ENCODE data around the gene CAPNS1. TPM values are rescaled to one million over a fixed set of nuclear protein-coding genes. Genes with fewer than 3 reads are reported as not detected.

The CAPNS1 gene
- total RNA-seq = 100 to 1,000 TPM; 547 to 569 TPM

DNA sequence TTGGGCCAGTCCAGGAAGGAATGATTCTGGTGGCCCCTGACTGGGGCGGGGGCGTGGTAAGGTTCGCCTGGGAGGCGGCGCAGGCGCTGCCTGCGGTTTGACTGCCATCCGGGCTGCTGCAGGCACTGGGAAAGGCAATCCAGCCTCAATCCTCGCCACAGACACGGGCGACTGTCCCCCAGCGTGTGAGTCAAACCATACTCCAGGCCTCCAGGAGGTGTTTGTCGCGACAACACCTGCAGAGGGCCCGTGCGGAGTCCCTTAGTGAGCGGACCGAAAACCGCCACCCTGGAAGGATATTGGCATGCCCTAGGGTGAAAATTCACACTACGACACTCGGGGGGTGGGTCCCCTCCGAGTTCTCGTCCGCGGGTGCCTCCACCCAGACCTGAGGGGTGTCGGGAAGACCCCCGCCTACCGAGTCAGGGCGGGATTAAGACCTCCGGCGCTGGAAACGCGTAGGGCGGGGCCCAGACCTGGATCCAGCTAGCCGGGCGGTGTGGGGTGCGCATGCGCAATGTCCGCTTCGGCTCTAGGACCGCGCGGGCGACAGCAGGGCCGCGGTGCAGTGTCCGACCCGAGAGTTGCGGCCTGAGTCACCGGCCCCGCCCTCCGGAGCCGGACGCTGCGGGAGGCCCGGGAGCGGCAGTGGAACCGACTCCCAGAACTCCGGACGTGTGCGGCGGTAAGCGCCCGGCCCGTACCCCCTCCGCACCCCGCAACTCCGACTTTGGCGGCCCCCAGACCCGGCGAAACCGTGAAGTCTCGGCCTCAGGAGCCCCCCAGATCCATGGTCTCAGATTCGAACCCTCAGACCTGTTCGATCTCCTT, at the start of gene CAPNS1:
TSS of gene CAPNS1 (plus strand) at position 594 of the 831 bp plus-strand sequence. CDS start 946 bp downstream, outside the sequence.
- peak; percentile 79 for ATAC-seq

DNA sequence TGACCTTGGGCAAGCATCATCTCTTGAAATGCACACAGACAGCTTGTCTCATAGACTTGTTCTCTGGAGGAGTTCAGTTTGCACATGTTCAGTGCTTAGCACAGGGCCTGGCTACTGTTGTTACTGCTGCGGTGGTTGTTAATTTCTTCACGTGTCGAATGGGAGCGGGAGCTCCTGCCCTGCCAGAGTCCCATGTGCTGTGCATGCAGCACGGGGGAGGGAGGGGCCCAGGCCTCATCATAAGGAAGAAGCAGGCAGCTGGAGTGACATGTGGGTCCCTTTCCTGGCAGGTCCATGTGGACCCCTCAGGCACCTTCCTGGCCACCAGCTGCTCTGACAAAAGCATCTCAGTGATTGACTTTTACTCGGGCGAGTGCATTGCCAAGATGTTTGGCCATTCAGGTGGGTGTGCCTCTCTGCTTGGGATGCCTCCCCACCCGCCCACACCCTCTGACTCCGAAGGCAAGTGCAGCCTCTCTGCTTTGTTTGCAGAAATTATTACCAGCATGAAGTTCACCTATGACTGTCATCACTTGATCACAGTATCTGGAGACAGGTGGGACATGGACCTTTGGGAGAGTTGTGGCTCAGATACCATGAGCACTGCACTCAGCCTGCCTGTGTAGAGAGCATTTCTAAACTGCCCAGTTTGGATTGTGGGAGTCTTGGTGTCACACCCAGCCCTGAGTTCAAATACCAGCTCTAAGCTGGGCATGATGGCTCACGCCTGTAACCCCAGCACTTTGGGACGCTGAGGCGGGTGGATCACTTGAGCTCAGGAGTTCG, 48.8 kb upstream of the CAPNS1 start:
- Mint-ChIP-seq H3K4me1 (ENCODE audit: low read depth) (peaks cover 17% of the 10 kb centered on the region), H3K27ac (peak overlapping the region; percentile 5), H3K27me3 (ENCODE audit: low read depth) (no peaks in the 10 kb centered on the region), H3K4me3 (no peak overlapping the region), H3K36me3 (ENCODE audit: low read depth) (peaks cover 59% of the 10 kb centered on the region), H3K9me3 (ENCODE audit: insufficient read depth) (no peaks in the 10 kb centered on the region)
- DNase-seq = no peak
- ChIA-PET CTCF (no interaction called here), POLR2A (interaction anchor here (1.4 kb wide), 1 partner anchor 15 kb away, joined by 3 read pairs; no protein-coding TSS in a partner anchor)
- ATAC-seq = no peak

More for the DNA sequence above, at the start of gene CAPNS1:
- POLR2A ChIA-PET = interaction anchor here (0.6 to 1.7 kb wide), 6 partner anchors 9 to 209 kb away, joined by 3 to 9 read pairs (median 4); partner anchors contain the start of genes ALKBH6, POLR2I and TBCB
- peak; percentile 95 for DNase-seq
- peaks cover 32% of the 10 kb centered on the region for H3K4me1 Mint-ChIP-seq (ENCODE audit: low read depth)
- H3K4me3 Mint-ChIP-seq = peak within 1 kb of the TSS; percentile 96
- H3K27ac Mint-ChIP-seq = peak within 1 kb of the TSS; percentile 98
- CTCF ChIA-PET = interaction anchor here (1.0 to 1.6 kb wide), 3 partner anchors 12 to 30 kb away, joined by 3 to 9 read pairs (median 4); no protein-coding TSS in a partner anchor
- H3K9me3 Mint-ChIP-seq (ENCODE audit: insufficient read depth) = no peaks in the 10 kb centered on the region
- H3K27me3 Mint-ChIP-seq (ENCODE audit: low read depth) = peaks cover 4% of the 10 kb centered on the region
- peaks cover 28% of the 10 kb centered on the region for H3K36me3 Mint-ChIP-seq (ENCODE audit: low read depth)

DNA sequence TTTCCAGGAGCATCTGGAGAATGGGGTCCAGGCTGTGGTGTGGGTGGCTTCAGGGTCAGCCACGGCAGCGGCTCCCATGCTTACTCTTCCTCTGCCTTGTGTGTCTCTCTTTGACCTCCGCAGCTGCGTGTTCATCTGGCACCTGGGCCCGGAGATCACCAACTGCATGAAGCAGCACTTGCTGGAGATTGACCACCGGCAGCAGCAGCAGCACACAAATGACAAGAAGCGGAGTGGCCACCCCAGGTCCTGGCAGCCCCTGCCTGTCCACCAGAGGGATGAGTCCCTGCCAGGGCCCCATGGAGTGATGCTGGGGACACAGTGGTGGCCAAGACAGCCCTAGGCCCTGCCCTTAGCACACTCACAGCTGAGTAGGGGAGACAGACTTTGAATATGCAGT, 47.3 kb upstream of the CAPNS1 start:
- no peak for DNase-seq
- ChIA-PET POLR2A (interaction anchor here (0.6 kb wide), 1 partner anchor 1622 kb away, joined by 3 read pairs; no protein-coding TSS in a partner anchor), CTCF (no interaction called here)
- ATAC-seq = no peak
- Mint-ChIP-seq H3K27ac (peak overlapping the region; percentile 63), H3K4me1 (ENCODE audit: low read depth) (peaks cover 17% of the 10 kb centered on the region), H3K4me3 (no peak overlapping the region), H3K27me3 (ENCODE audit: low read depth) (no peaks in the 10 kb centered on the region), H3K9me3 (ENCODE audit: insufficient read depth) (no peaks in the 10 kb centered on the region), H3K36me3 (ENCODE audit: low read depth) (peaks cover 60% of the 10 kb centered on the region)

DNA sequence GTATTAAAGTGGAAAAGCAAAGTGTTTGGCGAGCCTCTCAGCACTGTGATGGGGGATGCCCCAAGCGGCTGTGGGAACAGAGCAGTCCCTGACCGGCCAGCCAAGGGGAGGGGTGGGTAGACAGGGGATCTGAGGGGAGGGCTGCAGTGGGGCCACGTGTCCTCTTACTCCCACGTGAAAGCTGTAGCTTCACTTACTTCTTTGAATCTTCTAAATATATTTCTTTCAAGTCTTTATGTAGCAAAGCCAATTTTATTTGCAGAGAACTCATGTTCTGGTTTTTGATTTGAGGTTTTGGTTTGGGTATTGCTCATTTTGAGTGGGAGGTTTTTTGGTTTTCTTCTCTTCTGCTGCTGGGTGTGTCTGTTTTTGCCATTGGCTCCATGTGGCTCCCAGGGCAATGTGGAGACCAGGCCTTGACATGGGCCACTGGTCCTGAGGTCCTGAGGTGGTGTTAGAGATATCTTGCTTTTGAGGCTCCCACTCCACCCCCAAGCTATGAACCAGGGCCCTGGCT, 46.7 kb upstream of the CAPNS1 start:
- H3K36me3 Mint-ChIP-seq (ENCODE audit: low read depth) = peaks cover 55% of the 10 kb centered on the region
- H3K9me3 Mint-ChIP-seq (ENCODE audit: insufficient read depth) = no peaks in the 10 kb centered on the region
- CTCF ChIA-PET = no interaction called here
- DNase-seq = no peak
- H3K4me1 Mint-ChIP-seq (ENCODE audit: low read depth) = peaks cover 17% of the 10 kb centered on the region
- H3K27me3 Mint-ChIP-seq (ENCODE audit: low read depth) = no peaks in the 10 kb centered on the region
- POLR2A ChIA-PET = no interaction called here
- no peak for ATAC-seq
- H3K4me3 Mint-ChIP-seq = no peak overlapping the region
- H3K27ac Mint-ChIP-seq = peak overlapping the region; percentile 63

DNA sequence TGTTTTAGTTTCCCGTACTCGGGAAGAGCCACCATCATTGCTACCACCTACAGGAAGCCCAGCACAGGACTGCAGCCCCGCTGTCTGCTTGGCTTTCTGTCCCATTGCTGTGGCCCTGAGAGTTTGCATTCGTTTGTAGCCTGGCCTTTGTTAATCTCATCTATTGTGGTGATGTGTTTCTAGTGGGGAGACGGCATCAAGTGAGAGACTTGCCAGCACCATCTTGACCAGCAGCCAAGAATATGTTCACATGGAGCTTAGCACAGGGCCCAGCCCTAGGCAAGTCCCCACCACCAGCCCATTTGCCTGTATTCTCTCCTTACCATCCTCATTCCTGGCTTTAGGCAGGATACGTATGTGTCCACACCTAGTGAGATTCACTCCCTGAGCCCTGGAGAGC, 46.2 kb upstream of the CAPNS1 start:
- H3K9me3 Mint-ChIP-seq (ENCODE audit: insufficient read depth) = no peaks in the 10 kb centered on the region
- no peak overlapping the region for H3K4me3 Mint-ChIP-seq
- DNase-seq = no peak
- peak overlapping the region; percentile 63 for H3K27ac Mint-ChIP-seq
- no peak for ATAC-seq
- POLR2A ChIA-PET = no interaction called here
- CTCF ChIA-PET = no interaction called here
- no peaks in the 10 kb centered on the region for H3K27me3 Mint-ChIP-seq (ENCODE audit: low read depth)
- peaks cover 55% of the 10 kb centered on the region for H3K36me3 Mint-ChIP-seq (ENCODE audit: low read depth)
- H3K4me1 Mint-ChIP-seq (ENCODE audit: low read depth) = peaks cover 17% of the 10 kb centered on the region

DNA sequence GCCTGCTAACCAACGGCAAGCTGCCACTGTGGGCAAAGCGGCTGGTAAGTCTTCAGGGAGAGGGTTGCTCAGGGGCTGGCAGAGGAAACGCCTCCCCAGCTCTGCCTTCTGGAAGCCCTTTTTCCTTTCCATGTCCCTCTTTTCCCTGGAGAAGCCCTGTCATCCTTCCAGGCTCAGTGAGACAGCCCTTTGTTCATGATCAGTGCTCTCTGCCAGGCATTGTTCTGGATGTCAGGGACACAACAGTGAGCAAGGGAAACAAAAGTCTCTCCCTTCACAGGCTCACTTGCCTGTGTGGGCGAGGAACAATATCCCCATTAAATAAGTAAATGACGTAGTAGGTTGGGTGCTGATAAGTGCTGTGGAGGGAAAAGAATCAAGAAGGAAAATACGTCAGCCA, 42.8 kb upstream of the CAPNS1 start:
- no peak for ATAC-seq
- CTCF ChIA-PET = no interaction called here
- H3K27me3 Mint-ChIP-seq (ENCODE audit: low read depth) = no peaks in the 10 kb centered on the region
- H3K9me3 Mint-ChIP-seq (ENCODE audit: insufficient read depth) = no peaks in the 10 kb centered on the region
- no peak overlapping the region for H3K4me3 Mint-ChIP-seq
- POLR2A ChIA-PET = no interaction called here
- peaks cover 17% of the 10 kb centered on the region for H3K4me1 Mint-ChIP-seq (ENCODE audit: low read depth)
- no peak for DNase-seq
- H3K36me3 Mint-ChIP-seq (ENCODE audit: low read depth) = peaks cover 43% of the 10 kb centered on the region
- no peak overlapping the region for H3K27ac Mint-ChIP-seq

DNA sequence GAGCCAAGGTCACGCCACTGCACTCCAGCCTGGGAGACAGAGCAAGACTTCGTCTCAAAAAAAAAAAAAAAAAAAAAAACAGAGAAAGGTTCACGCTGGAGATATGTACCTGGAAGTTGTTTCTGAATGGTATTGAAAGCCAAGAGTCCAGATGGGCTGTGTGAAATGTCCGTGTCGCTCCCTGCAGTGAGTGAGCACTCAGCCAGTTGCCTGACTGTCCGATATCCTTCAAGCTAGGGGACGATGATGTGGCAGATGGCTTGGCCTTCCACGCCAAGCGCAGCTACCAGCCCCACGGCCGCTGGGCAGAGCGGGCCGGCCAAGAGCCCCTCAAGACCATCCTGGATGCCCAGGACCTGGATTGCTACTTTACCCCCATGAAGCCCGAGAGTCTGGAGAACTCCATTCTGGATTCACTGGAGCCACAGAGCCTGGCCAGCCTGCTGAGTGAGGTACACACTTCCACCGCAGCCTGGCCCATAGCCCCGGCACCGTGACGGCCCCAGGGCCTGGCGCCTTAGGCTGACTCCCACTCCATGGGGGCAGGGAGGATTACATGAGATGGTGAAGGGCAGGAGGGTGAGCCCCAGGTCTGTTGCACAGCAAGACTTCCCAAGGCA, 40.6 kb upstream of the CAPNS1 start:
- Mint-ChIP-seq H3K4me1 (ENCODE audit: low read depth) (no peaks in the 10 kb centered on the region), H3K27ac (no peak overlapping the region), H3K27me3 (ENCODE audit: low read depth) (no peaks in the 10 kb centered on the region), H3K9me3 (ENCODE audit: insufficient read depth) (no peaks in the 10 kb centered on the region), H3K4me3 (no peak overlapping the region), H3K36me3 (ENCODE audit: low read depth) (peaks cover 44% of the 10 kb centered on the region)
- ChIA-PET POLR2A (interaction anchor here (0.6 kb wide), 1 partner anchor 10 kb away, joined by 4 read pairs; no protein-coding TSS in a partner anchor), CTCF (no interaction called here)
- DNase-seq (no peak), ATAC-seq (no peak)

DNA sequence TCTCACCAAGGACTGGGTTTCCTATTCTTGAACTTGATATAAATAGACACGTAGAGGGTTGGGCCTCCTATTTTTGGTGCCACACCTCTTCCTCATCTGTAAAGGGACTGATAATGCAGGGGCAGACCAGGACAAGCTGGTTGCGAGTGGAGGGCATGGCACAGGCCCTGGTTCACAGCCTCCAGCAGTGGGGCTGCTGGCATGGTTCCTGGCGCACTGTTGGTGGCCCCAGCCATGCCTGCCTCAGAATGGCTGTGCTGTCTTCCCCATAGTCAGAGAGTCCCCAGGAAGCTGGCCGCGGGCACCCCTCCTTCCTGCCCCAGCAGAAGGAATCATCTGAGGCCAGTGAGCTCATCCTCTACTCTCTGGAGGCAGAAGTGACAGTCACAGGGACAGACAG, 39.4 kb upstream of the CAPNS1 start:
- CTCF ChIA-PET = no interaction called here
- Mint-ChIP-seq H3K4me1 (ENCODE audit: low read depth) (no peaks in the 10 kb centered on the region), H3K27me3 (ENCODE audit: low read depth) (no peaks in the 10 kb centered on the region), H3K27ac (no peak overlapping the region), H3K36me3 (ENCODE audit: low read depth) (peaks cover 38% of the 10 kb centered on the region), H3K9me3 (ENCODE audit: insufficient read depth) (no peaks in the 10 kb centered on the region), H3K4me3 (no peak overlapping the region)
- DNase-seq (no peak), ATAC-seq (no peak)
- POLR2A ChIA-PET = no interaction called here

DNA sequence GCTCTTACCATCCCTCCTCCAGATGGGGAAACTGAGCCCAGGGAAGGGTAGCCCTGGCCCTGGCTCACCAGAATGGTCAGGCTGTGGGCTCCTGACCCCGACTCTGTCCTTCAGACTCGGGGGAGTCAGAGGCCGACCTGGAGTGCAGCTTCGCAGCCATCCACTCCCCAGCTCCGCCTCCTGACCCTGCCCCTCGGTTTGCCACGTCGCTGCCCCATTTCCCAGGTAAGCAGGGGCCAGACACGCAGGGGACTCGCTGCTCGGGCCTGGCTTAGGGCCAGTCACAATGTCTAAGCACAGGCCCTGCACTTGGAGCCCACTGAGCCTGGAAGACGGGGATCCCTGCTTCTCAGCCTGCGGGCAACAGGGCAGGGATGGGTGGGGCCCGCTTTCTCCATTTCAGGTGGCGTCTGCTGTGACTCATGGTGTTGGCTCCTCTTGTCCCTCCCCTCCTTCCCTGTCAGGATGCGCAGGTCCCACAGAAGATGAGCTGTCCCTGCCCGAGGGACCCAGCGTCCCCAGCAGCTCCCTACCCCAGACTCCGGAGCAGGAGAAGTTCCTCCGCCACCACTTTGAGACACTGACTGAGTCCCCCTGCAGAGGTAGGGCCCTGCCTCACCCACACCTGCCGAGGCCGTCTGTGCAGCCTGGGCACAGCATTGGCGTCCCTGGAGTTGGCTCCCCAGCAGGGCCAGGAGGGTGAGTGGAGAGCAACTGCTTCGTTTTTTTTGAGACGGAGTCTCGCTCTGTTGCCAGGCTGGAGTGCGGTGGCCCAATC, 38.1 kb upstream of the CAPNS1 start:
- ATAC-seq = no peak
- H3K4me1 Mint-ChIP-seq (ENCODE audit: low read depth) = no peaks in the 10 kb centered on the region
- no peak overlapping the region for H3K27ac Mint-ChIP-seq
- no peaks in the 10 kb centered on the region for H3K9me3 Mint-ChIP-seq (ENCODE audit: insufficient read depth)
- no peak for DNase-seq
- H3K27me3 Mint-ChIP-seq (ENCODE audit: low read depth) = no peaks in the 10 kb centered on the region
- POLR2A ChIA-PET = no interaction called here
- CTCF ChIA-PET = no interaction called here
- no peak overlapping the region for H3K4me3 Mint-ChIP-seq
- H3K36me3 Mint-ChIP-seq (ENCODE audit: low read depth) = peaks cover 43% of the 10 kb centered on the region

DNA sequence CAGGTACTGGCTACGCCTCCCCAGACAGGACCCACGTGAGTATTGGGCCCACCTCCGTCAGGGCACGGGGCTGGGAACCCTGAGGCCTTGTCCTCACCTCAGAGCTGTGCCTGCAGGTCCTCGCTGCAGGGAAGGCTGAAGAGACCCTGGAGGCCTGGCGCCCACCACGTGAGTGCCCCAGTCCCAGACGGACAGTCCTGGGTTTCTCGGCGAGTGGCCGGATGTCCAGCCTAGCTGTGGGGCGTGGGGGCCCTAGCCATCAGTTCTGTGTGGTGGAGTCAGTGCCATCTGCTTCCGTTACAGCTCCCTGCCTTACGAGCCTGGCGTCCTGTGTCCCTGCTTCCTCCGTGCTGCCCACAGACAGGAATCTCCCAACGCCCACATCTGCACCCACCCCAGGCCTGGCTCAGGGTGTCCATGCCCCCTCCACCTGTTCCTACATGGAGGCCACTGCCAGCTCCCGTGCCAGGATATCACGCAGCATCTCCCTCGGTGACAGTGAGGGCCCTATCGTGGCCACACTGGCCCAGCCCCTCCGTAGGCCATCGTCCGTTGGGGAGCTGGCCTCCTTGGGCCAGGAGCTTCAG, 36.7 kb upstream of the CAPNS1 start:
- Mint-ChIP-seq H3K36me3 (ENCODE audit: low read depth) (peaks cover 43% of the 10 kb centered on the region), H3K4me3 (no peak overlapping the region), H3K9me3 (ENCODE audit: insufficient read depth) (no peaks in the 10 kb centered on the region), H3K27ac (no peak overlapping the region), H3K27me3 (ENCODE audit: low read depth) (no peaks in the 10 kb centered on the region), H3K4me1 (ENCODE audit: low read depth) (no peaks in the 10 kb centered on the region)
- POLR2A ChIA-PET = interaction anchor here (0.6 kb wide), 1 partner anchor 1271 kb away, joined by 3 read pairs; no protein-coding TSS in a partner anchor
- no peak for DNase-seq
- CTCF ChIA-PET = interaction anchor here (1.1 kb wide), 1 partner anchor 25 kb away, joined by 3 read pairs; no protein-coding TSS in a partner anchor
- no peak for ATAC-seq
